Activated CD8-positive, alpha-beta memory T cell treated with anti-CD3 and anti-CD28 coated beads for 48 hours (primary cell): ENCODE results near the gene CALY.

ENCODE experiments used
- DNase-seq, 3 experiments: peaks; one replicate each; pipeline ENCODE4 v3.0.0-alpha.2; 2020; ENCODE audit warnings: low read depth in 2 of 3, low spot score in 2 of 3

CALY gene

GRCh38 chr10:133312016-133312768, 24.5 kb downstream of the CALY start:
- DNase-seq = no peak

- DNase-seq = no peak
Measured at GRCh38 chr10:133311570-133311969, 25.1 kb downstream of the CALY start.

DNA sequence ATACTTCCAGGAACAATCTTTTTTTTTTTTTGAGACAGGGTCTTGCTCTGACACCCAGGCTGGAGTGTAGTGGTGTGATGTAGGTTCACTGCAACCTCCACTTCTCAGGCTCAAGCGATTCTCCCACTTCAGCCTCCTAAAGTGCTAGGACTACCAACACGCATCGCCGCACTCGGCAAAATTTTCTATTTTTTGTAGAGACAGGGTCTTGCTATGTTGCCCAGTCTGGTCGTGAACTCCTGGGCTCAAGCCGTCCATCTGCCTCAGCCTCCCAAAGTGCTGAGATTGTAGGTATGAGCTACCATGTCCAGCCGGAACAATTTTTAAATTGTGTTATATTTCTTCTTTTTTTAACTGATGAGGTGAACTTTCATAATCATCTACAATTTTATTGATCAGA, 25.9 kb downstream of the CALY start:
- no peak for DNase-seq

DNA sequence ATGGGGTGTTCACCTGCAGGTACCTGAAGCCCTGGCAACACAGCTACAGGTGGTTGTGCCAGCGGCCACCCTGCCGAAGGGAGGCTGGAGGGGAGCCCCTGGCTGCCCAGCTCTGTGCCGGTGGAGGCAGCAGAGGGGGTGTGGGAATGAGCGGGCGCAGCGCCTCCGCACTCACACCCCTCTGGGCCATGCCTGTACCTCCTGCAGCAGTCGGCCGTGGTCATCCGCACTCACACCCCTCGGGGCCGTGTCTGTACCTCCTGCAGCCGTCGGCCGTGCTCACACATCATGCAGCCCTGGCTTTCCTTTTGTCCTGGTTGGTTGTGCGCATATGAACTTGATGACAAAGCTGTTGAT, 26.3 kb downstream of the CALY start:
- no peak for DNase-seq

GRCh38 chr10:133309720-133310398, 26.8 kb downstream of the CALY start:
- DNase-seq = no peak

- DNase-seq = peak; percentile 83 to 92 (median 84)
Measured at GRCh38 chr10:133309100-133309719, 27.5 kb downstream of the CALY start.

DNA sequence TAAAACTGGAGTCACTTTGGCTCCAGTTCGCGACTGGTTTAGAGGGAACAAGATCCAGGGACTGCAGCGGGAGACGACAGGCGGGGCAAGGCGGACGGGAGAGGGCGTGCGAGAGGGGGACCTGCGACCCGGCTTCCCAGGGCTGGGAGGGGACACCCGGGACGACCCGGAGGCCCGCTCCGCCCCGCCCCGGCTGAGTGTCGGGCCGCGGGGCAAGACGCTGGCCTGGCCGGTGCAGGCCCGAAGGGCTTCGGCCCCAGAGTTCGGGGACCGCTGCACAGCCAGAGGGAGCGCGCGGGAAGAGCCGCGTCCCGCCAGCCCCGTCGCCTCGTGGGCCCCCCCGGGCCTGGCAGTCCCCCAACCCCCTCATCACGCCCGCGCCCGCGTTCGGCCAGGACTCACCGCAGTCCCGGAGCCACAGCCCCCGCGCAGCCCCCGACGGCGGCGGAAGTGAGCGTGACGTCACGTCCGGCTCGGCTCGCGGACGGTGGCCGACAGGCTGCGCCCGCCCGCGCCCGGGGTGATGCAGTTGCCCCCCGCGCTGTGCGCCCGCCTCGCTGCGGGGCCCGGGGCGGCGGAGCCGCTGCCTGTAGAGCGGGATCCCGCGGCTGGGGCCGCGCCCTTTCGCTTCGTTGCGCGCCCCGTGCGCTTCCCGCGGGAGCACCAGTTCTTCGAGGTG, 28.1 kb downstream of the CALY start, which contains the start of the genes TUBGCP2 and ZNF511:
Gene TUBGCP2, minus strand, starts transcription at position 452 of the 679 bp plus-strand sequence. CDS start 5,931 bp downstream, outside the sequence.
Gene ZNF511, plus strand, starts transcription at position 494 of the 679 bp plus-strand sequence. Its CDS starts 30 bp downstream, at position 524.
- DNase-seq = peak; percentile 72 to 85 (median 84)

DNA sequence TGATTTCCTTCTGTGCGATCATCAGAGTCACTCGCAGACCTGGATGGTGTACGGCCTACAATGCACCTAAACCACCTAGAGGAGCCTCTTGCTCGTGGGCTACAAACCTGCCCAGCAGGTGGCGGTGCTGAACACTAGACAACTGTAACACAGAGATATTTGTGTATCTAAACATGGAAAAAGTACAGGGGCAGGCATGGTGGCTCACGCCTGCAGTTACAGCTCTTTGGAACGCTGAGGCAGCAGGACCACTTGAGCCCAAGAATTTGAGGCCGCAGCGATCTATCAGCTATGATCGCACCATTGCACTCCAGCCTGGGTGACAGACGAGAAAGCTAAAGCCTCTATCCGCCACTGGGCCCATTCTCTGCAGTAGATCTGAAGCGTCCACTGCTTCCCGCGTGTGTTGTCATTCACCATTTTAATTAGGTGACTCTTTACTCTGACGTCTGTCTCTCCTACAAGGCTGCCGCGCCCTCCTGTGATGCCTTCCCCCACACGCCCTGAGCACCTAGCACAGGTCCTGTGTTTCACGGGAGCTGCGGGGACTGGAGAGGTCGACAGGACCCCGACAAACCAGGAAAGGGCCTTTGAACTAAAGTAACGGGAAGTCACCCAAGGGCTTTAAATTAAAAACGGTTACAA, 28.8 kb downstream of the CALY start:
- DNase-seq = peak in 2 of 3 experiments; percentile 38 to 59

GRCh38 chr10:133306941-133307379, 29.7 kb downstream of the CALY start:
- DNase-seq = no peak

- no peak for DNase-seq
Measured at GRCh38 chr10:133306097-133306476, 30.6 kb downstream of the CALY start.

DNA sequence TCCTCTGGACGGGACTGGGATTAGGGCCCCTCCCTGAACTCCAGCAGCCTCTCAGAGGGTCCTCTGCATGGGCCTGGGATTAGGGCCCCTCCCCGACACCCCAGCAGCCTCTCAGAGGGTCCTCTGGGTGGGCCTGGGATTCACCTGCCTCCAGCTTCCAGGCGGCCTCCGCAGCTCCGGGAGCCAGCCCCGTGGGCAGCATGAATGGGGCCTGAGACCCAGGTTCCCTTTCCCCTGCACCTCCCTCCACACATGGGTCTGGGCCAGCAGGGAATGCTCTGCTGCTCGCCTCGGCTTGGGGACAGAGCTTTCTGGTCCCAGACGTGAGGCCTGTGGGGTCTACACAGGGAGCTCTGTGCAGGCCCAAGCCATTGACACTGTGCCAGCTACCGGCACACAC, 33.5 kb downstream of the CALY start:
- no peak for DNase-seq

DNA sequence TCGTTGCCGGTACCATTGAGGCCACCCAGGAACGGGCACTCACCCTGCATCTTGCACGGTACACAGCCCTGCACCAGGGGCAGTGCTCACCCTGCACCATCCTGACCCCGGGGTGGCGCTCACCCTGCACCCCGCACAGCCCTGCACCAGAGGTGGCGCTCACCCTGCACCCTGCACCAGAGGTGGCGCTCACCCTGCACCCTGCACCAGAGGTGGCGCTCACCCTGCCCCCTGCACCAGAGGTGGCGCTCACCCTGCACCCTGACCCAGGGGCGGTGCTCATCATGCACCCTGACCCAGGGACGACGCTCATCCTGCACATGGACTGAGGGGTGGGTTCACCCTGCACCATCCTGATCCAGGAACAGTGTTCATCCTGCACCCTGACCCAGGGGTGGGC, 34.5 kb downstream of the CALY start:
- DNase-seq = no peak

GRCh38 chr10:133299738-133300137, 37.0 kb downstream of the CALY start:
- no peak for DNase-seq

DNA sequence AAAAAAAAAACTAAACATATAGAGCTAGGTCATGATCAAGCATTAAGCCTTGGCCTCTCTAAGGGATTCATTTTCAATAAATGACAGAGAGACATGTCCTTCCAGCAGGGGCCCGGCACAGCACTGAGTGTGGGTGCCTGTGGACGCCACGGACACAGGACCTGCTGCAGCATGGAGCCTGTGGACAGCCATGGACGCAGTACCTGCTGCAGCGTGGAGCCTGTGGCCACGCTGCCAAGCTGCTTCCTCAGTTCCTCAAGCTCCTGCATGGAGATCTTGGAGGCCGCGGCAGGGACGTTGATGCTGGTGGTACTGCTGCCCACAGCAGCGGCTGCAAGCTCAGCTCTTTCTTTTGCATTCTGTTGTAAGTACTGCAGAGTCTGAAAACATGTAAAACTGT, 37.5 kb downstream of the CALY start:
- DNase-seq = no peak

DNA sequence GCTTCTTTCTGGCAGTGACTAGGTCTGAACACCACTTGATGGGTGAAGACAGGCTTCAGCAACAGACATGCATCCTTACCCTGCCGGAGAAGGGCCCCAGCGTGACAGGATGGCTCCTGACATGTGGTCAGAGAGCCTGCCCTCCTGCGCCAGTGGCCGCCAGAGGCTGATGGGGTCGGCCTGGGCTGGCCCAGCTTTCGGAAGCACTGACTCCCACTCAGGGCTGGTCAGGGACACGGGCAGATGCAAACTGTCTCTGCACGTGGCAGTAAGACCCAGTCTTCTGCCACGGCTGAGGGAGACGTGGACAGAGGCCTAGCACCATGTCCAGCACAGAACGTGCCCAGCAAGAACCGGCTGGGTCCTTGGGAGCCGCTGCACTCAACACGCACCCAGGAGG, 38.2 kb downstream of the CALY start:
- no peak for DNase-seq

DNA sequence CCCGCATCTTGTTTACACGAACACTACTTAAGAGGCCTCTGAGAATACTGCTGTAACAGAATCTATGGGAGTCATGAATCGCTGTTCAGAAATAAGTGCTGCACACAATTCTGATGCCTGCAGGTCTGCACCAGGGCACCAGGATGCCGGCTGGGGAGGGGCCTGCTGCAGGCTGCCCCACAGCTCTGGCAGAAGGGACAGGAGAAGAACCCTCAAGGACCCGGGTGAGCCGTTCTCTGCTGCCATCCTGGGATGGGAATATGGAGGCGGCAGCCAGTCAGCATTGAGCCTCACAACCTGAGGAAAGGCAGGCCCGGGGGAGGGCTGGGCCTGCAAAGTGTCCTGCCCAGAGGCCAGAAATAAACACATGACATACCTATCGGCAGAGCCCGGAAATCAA, 39.2 kb downstream of the CALY start:
- no peak for DNase-seq

DNA sequence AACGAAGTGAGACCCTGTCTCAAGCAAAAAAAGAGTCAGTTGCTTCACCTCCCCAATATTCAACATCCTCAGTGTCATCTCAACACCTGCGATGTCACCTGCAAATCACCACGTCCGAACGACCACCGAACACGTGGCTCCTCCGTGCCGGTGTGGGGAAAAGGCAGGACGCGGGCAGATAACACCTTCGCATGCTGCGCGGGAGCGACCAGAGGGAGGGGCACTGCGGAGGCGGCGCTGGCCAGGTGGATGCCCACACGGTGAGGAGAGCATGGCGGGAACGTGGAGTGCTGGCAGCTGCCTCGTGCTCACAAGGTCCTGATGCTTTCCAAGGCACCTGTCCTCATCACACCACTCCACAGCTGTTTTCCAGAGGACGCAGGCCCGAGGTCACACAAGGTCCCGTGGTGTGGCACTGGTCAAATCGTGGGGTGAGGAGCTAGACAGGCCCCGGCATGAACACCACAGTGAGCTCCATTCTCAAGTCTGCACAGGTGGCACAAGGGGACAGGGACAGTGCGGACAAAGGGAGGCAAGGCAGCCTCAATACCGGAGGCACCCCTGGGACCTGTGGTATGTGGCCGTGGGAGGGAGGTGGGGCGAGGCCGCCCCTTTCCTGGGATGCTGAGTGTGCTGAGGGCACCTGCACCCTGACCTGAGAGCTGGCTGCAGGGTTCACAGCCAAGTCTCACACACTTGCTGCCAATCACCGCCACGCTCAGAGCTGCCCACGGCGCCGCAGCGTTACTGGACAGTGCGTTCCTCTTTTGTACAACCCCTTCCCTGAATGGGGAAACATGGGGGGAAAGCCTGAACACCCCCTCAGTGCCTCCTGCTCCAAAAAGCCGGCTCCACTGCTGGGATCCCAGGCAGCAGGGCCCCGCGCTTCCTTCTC, 41.0 kb downstream of the CALY start:
- DNase-seq = no peak

GRCh38 chr10:133294189-133294588, 42.5 kb downstream of the CALY start:
- DNase-seq = no peak

GRCh38 chr10:133293810-133294119, 42.9 kb downstream of the CALY start:
- no peak for DNase-seq
